GM08714 (cell line): Measurements from ENCODE around the gene RER1.

Experiments used
- H3K4me3 ChIP-seq: fragments of 200-500 bp; sonication (Bioruptor generic); 2 replicates; pipeline ENCODE4 v1.5.1; 2014; ENCODE audit warnings: mild to moderate bottlenecking, low read length, inconsistent platforms
- ZNF274 ChIP-seq: IDR thresholded peaks from 2 replicates; pipeline ENCODE4 v1.6.1; 2012; ENCODE audit warnings: mild to moderate bottlenecking, low read depth, low read length

The RER1 gene

GRCh38 chr1:2422523-2422922 is 30.9 kb downstream of the RER1 start:
- no peak overlapping the region for H3K4me3 ChIP-seq
- TF ChIP-seq ZNF274 = no peak

- H3K4me3 ChIP-seq = no peak overlapping the region
Measured at GRCh38 chr1:2425892-2426291, 34.3 kb downstream of the RER1 start.

GRCh38 chr1:2426540-2426939 is 34.9 kb downstream of the RER1 start:
- no peak for TF ChIP-seq ZNF274
- no peak overlapping the region for H3K4me3 ChIP-seq

More at GRCh38 chr1:2425892-2426291, 34.3 kb downstream of the RER1 start:
- TF ChIP-seq ZNF274 = no peak

GRCh38 chr1:2427051-2427450 is 35.4 kb downstream of the RER1 start:
- TF ChIP-seq ZNF274 = no peak
- H3K4me3 ChIP-seq = no peak overlapping the region

GRCh38 chr1:2427976-2428375 is 36.3 kb downstream of the RER1 start:
- H3K4me3 ChIP-seq = no peak overlapping the region
- TF ChIP-seq ZNF274 = no peak

GRCh38 chr1:2428490-2428889 is 36.8 kb downstream of the RER1 start:
- no peak overlapping the region for H3K4me3 ChIP-seq
- no peak for TF ChIP-seq ZNF274

- no peak for TF ChIP-seq ZNF274
- no peak overlapping the region for H3K4me3 ChIP-seq
Measured at GRCh38 chr1:2429780-2430591, 38.3 kb downstream of the RER1 start.

- no peak overlapping the region for H3K4me3 ChIP-seq
- TF ChIP-seq ZNF274 = no peak
Measured at GRCh38 chr1:2430592-2430973, 38.9 kb downstream of the RER1 start.

GRCh38 chr1:2431103-2431502 is 39.5 kb downstream of the RER1 start:
- no peak overlapping the region for H3K4me3 ChIP-seq

GRCh38 chr1:2431518-2431917 is 39.9 kb downstream of the RER1 start:
- no peak overlapping the region for H3K4me3 ChIP-seq
- no peak for TF ChIP-seq ZNF274

More at GRCh38 chr1:2431103-2431502, 39.5 kb downstream of the RER1 start:
- TF ChIP-seq ZNF274 = no peak

- no peak for TF ChIP-seq ZNF274
Measured at GRCh38 chr1:2432441-2432844, 40.8 kb downstream of the RER1 start.

GRCh38 chr1:2433196-2433595 is 41.6 kb downstream of the RER1 start:
- H3K4me3 ChIP-seq = no peak overlapping the region
- no peak for TF ChIP-seq ZNF274

More at GRCh38 chr1:2432441-2432844, 40.8 kb downstream of the RER1 start:
- no peak overlapping the region for H3K4me3 ChIP-seq

GRCh38 chr1:2433936-2434655 is 42.5 kb downstream of the RER1 start:
- no peak for TF ChIP-seq ZNF274
- no peak overlapping the region for H3K4me3 ChIP-seq

GRCh38 chr1:2435091-2435490 is 43.5 kb downstream of the RER1 start:
- H3K4me3 ChIP-seq = no peak overlapping the region
- TF ChIP-seq ZNF274 = no peak

GRCh38 chr1:2435746-2436355 is 44.2 kb downstream of the RER1 start:
- TF ChIP-seq ZNF274 = no peak

More at GRCh38 chr1:2435746-2436355, 44.2 kb downstream of the RER1 start:
- H3K4me3 ChIP-seq = no peak overlapping the region
